Measurements from ENCODE around the gene GPM6B.

DNA sequence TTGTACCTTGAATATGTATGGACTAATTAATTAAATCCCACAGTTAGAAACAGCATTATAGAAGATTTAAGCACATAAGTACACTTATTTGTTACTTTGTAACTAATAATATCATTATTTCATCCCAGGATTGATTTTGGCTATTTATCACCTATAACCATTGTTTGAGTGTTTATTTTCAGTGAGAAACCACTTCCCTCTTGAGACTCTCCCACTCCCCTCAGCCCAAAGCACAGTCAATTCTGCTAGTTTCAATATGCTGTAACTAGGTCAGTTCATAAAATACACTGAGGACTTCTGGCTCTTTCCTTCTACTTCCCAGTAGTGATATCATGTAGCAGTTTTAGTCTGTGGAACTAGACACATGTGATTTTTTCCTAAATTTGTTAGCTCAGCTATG lies 66.1 kb downstream of the GPM6B start:
- TF ChIP-seq GATA2 (IDR thresholded peaks at IDR 0.05; ENCODE audit: low read depth, low read length) (no peak), GATA3 (IDR thresholded peaks at IDR 0.05; ENCODE audit: low read depth, low read length) (no peak)
